K562 (cell line): ENCODE results near the gene HRH3. TPM values are rescaled to one million over a fixed set of nuclear protein-coding genes. Genes with fewer than 3 reads are reported as not detected.
A peak's percentile ranks its signal among the peaks of the same experiment; 100 is the strongest.

Experiments
- ATF4 ChIP-seq: fragments of 450-650 bp; formaldehyde crosslinking; IDR thresholded peaks from 2 replicates; pipeline ENCODE4 v1.4.0; 2022; ENCODE audit warnings: mild to moderate bottlenecking, moderate library complexity
- CCNT2 ChIP-seq: IDR thresholded peaks from 2 replicates; pipeline ENCODE4 v1.6.1; 2011; ENCODE audit warnings: borderline replicate concordance, low read depth, mild to moderate bottlenecking, moderate library complexity, mixed read lengths, low read length; ENCODE audit not compliant: insufficient read length; ENCODE audit errors: extremely low read depth
- FUS ChIP-seq: fragments of 200-400 bp; formaldehyde crosslinking; optimal IDR thresholded peaks from 2 replicates; pipeline ENCODE3; 2017; ENCODE audit warnings: low read depth, low read length
- MGA ChIP-seq: fragments of 450-650 bp; IDR thresholded peaks from 2 replicates; pipeline ENCODE4 v1.6.1; 2016; ENCODE audit warnings: mild to moderate bottlenecking, moderate library complexity
- MTA1 ChIP-seq: fragments of 450-650 bp; IDR thresholded peaks from 2 replicates; pipeline ENCODE4 v1.6.1; 2017; ENCODE audit warnings: borderline replicate concordance
- RBFOX2 ChIP-seq: fragments of 200-400 bp; formaldehyde crosslinking; IDR thresholded peaks from 2 replicates; pipeline ENCODE4 v1.6.1; 2017; ENCODE audit warnings: low read depth, mild to moderate bottlenecking, low read length, moderate library complexity
- RBM39 ChIP-seq: fragments of 200-400 bp; formaldehyde crosslinking; optimal IDR thresholded peaks from 2 replicates; pipeline ENCODE3; 2018; ENCODE audit warnings: low read depth, low read length
- THRA ChIP-seq: fragments of 450-650 bp; IDR thresholded peaks from 2 replicates; pipeline ENCODE4 v1.6.1; 2017; ENCODE audit warnings: mild to moderate bottlenecking, moderate library complexity
- TSC22D4 ChIP-seq: fragments of 450-650 bp; IDR thresholded peaks from 2 replicates; pipeline ENCODE4 v1.6.1; 2016; ENCODE audit warnings: missing genetic modification characterization, missing biosample characterization, control low read depth
- ZKSCAN8 ChIP-seq: fragments of 200-800 bp; sonication (Bioruptor generic); IDR thresholded peaks from 2 replicates; pipeline ENCODE4 v1.6.1; 2016; ENCODE audit warnings: missing genetic modification characterization, missing compliant biosample characterization
- ZNF282 ChIP-seq: sonication (generic); formaldehyde crosslinking; IDR thresholded peaks from 2 replicates; pipeline ENCODE4 v1.8.1; 2023; ENCODE audit warnings: missing genetic modification reagents
- ZNF507 ChIP-seq: conservative IDR thresholded peaks from 2 replicates; pipeline ENCODE4 v1.6.1; 2017; ENCODE audit warnings: missing genetic modification characterization, missing compliant biosample characterization
- ZNF589 ChIP-seq: fragments of 200-800 bp; sonication (Bioruptor generic); IDR thresholded peaks from 2 replicates; pipeline ENCODE4 v1.6.1; 2016; ENCODE audit warnings: low read depth, missing genetic modification characterization, missing compliant biosample characterization
- polyA plus RNA-seq, 8 experiments: library from polyadenylated mRNA; depleted of rRNA in 4 of 8; stranded (reverse) in 5 of 8; unstranded in 3 of 8; fragments of >200 nt; fragmentation: Nextera tagmentation in 2 of 8; fragmentation: Illumina TruSeq in 1 of 8; extraction: Ambion mirVana in 2 of 8; extraction: Trizol in 1 of 8; gene quantifications; 2 replicates each; pipeline versions ENCODE4 v1.2.1 to v1.2.3, GENCODE V29; 2011 to 2014; ENCODE audit warnings: inconsistent platforms in 1 of 8, missing spikeins in 1 of 8
- total RNA-seq, 7 experiments: library from RNA; depleted of rRNA in 6 of 7; stranded (reverse); fragments of >200 nt in 6 of 7; fragmentation: Illumina TruSeq in 2 of 7; extraction: Trizol in 2 of 7; gene quantifications; 2 replicates each; pipeline versions ENCODE4 v1.2.1 to v1.2.3, GENCODE V29; 2011 to 2021; ENCODE audit warnings: low replicate concordance in 1 of 7

Gene HRH3
- total and polyA plus RNA-seq, 9 of the 15 experiments (the other 6 are each of a cell fraction or from before 2014, with no cell fraction given) = not detected

GRCh38 chr20:62182469-62183425 is 37.3 kb downstream of the HRH3 start, which contains the start of gene MTG2 (continued):
- TF ChIP-seq THRA (no peak), RBM39 (no peak), CCNT2 (peak; percentile 88), MGA (peak; percentile 80), TSC22D4 (tag) (no peak), ZKSCAN8 (CRISPR knock-in tag) (no peak), ZNF282 (CRISPR knock-in tag) (0 out of 2 replicates have a peak, but pooled peaks have one; percentile 12), MTA1 (peak; percentile 98), ZNF507 (no peak), ZNF589 (CRISPR knock-in tag) (no peak), FUS (peak; percentile 41), ATF4 (CRISPR knock-in tag) (0 out of 2 replicates have a peak, but pooled peaks have one; percentile 3), RBFOX2 (peak; percentile 99)
